T-helper 1 cell treated with Interleukin-12 subunit alpha and Interleukin-12 subunit beta and Interleukin-4 antibody, amounts not matched to agents 30 μg/mL and 1 μg/mL, for 36 hours (primary cell): Measurements from ENCODE around the gene SPATA21.
A peak's percentile ranks its signal among the peaks of the same experiment; 100 is the strongest.

ENCODE experiments used
- H3K27ac Mint-ChIP-seq: one replicate; pipeline ENCODE4 v1.8.0; 2021; ENCODE audit warnings: mild to moderate bottlenecking, mixed read lengths
- H3K27me3 Mint-ChIP-seq: one replicate; pipeline ENCODE4 v1.8.0; 2021; ENCODE audit warnings: low read depth, mixed read lengths
- H3K36me3 Mint-ChIP-seq: one replicate; pipeline ENCODE4 v1.8.0; 2021; ENCODE audit warnings: low read depth, mixed read lengths
- H3K4me1 Mint-ChIP-seq: one replicate; pipeline ENCODE4 v1.8.0; 2021; ENCODE audit warnings: low read depth, mixed read lengths
- H3K4me3 Mint-ChIP-seq: one replicate; pipeline ENCODE4 v1.8.0; 2021; ENCODE audit warnings: mild to moderate bottlenecking, moderate library complexity, mixed read lengths
- H3K9me3 Mint-ChIP-seq: one replicate; pipeline ENCODE4 v1.8.0; 2021; ENCODE audit warnings: mixed read lengths

Gene SPATA21

GRCh38 chr1:16392740-16393569, 44.3 kb downstream of the SPATA21 start:
- peaks cover 29% of the 10 kb centered on the region for H3K36me3 Mint-ChIP-seq
- peaks cover 40% of the 10 kb centered on the region for H3K4me1 Mint-ChIP-seq
- H3K27me3 Mint-ChIP-seq: no peaks in the 10 kb centered on the region
- H3K9me3 Mint-ChIP-seq: no peaks in the 10 kb centered on the region
- no peak overlapping the region for H3K4me3 Mint-ChIP-seq
- H3K27ac Mint-ChIP-seq: peak overlapping the region; percentile 15

- Mint-ChIP-seq H3K27me3 (no peaks in the 10 kb centered on the region), H3K4me1 (peaks cover 48% of the 10 kb centered on the region), H3K27ac (peak overlapping the region; percentile 90), H3K36me3 (peaks cover 25% of the 10 kb centered on the region), H3K9me3 (no peaks in the 10 kb centered on the region), H3K4me3 (no peak overlapping the region)
Measured at GRCh38 chr1:16391411-16391810, 45.8 kb downstream of the SPATA21 start.

GRCh38 chr1:16387201-16388188, 49.7 kb downstream of the SPATA21 start:
- Mint-ChIP-seq H3K9me3 (no peaks in the 10 kb centered on the region), H3K4me3 (peak overlapping the region; percentile 72), H3K27ac (peak overlapping the region; percentile 67), H3K4me1 (peaks cover 62% of the 10 kb centered on the region), H3K36me3 (peaks cover 16% of the 10 kb centered on the region), H3K27me3 (no peaks in the 10 kb centered on the region)

GRCh38 chr1:16386454-16387113, 50.6 kb downstream of the SPATA21 start:
- no peaks in the 10 kb centered on the region for H3K9me3 Mint-ChIP-seq
- peaks cover 56% of the 10 kb centered on the region for H3K4me1 Mint-ChIP-seq
- H3K36me3 Mint-ChIP-seq: peaks cover 16% of the 10 kb centered on the region
- H3K27me3 Mint-ChIP-seq: no peaks in the 10 kb centered on the region
- peak overlapping the region; percentile 57 for H3K4me3 Mint-ChIP-seq
- peak overlapping the region; percentile 63 for H3K27ac Mint-ChIP-seq

GRCh38 chr1:16385659-16386453, 51.4 kb downstream of the SPATA21 start:
- Mint-ChIP-seq H3K9me3 (no peaks in the 10 kb centered on the region), H3K4me3 (peak overlapping the region; percentile 8), H3K36me3 (peaks cover 16% of the 10 kb centered on the region), H3K27me3 (no peaks in the 10 kb centered on the region), H3K27ac (peak overlapping the region; percentile 29), H3K4me1 (peaks cover 48% of the 10 kb centered on the region)

- H3K4me3 Mint-ChIP-seq: no peak overlapping the region
- peaks cover 40% of the 10 kb centered on the region for H3K4me1 Mint-ChIP-seq
- peaks cover 14% of the 10 kb centered on the region for H3K36me3 Mint-ChIP-seq
- no peaks in the 10 kb centered on the region for H3K9me3 Mint-ChIP-seq
- peak overlapping the region; percentile 26 for H3K27ac Mint-ChIP-seq
- H3K27me3 Mint-ChIP-seq: no peaks in the 10 kb centered on the region
Measured at GRCh38 chr1:16383888-16384287, 53.3 kb downstream of the SPATA21 start.

- Mint-ChIP-seq H3K27ac (no peak overlapping the region), H3K27me3 (no peaks in the 10 kb centered on the region), H3K4me3 (no peak overlapping the region), H3K4me1 (peaks cover 31% of the 10 kb centered on the region), H3K9me3 (no peaks in the 10 kb centered on the region), H3K36me3 (peaks cover 19% of the 10 kb centered on the region)
Measured at GRCh38 chr1:16380868-16381267, 56.4 kb downstream of the SPATA21 start.

- no peaks in the 10 kb centered on the region for H3K9me3 Mint-ChIP-seq
- peaks cover 18% of the 10 kb centered on the region for H3K36me3 Mint-ChIP-seq
- no peak overlapping the region for H3K27ac Mint-ChIP-seq
Measured at GRCh38 chr1:16378443-16378842, 58.8 kb downstream of the SPATA21 start.

GRCh38 chr1:16376971-16377370, 60.3 kb downstream of the SPATA21 start:
- Mint-ChIP-seq H3K4me3 (no peak overlapping the region), H3K9me3 (no peaks in the 10 kb centered on the region), H3K36me3 (peaks cover 22% of the 10 kb centered on the region), H3K27me3 (no peaks in the 10 kb centered on the region), H3K4me1 (peaks cover 37% of the 10 kb centered on the region), H3K27ac (no peak overlapping the region)

More at GRCh38 chr1:16378443-16378842, 58.8 kb downstream of the SPATA21 start:
- no peaks in the 10 kb centered on the region for H3K27me3 Mint-ChIP-seq
- H3K4me3 Mint-ChIP-seq: no peak overlapping the region
- peaks cover 28% of the 10 kb centered on the region for H3K4me1 Mint-ChIP-seq

- peaks cover 42% of the 10 kb centered on the region for H3K4me1 Mint-ChIP-seq
- H3K4me3 Mint-ChIP-seq: no peak overlapping the region
- peak overlapping the region; percentile 57 for H3K27ac Mint-ChIP-seq
- H3K9me3 Mint-ChIP-seq: no peaks in the 10 kb centered on the region
- H3K36me3 Mint-ChIP-seq: peaks cover 23% of the 10 kb centered on the region
- no peaks in the 10 kb centered on the region for H3K27me3 Mint-ChIP-seq
Measured at GRCh38 chr1:16375521-16376340, 61.5 kb downstream of the SPATA21 start.

GRCh38 chr1:16374266-16374665, 63.0 kb downstream of the SPATA21 start:
- Mint-ChIP-seq H3K4me3 (no peak overlapping the region), H3K27ac (peak overlapping the region; percentile 71), H3K4me1 (peaks cover 45% of the 10 kb centered on the region), H3K9me3 (no peaks in the 10 kb centered on the region), H3K27me3 (no peaks in the 10 kb centered on the region), H3K36me3 (peaks cover 25% of the 10 kb centered on the region)

GRCh38 chr1:16372535-16373285, 64.5 kb downstream of the SPATA21 start:
- no peaks in the 10 kb centered on the region for H3K9me3 Mint-ChIP-seq
- H3K4me3 Mint-ChIP-seq: peak overlapping the region; percentile 1
- peaks cover 27% of the 10 kb centered on the region for H3K36me3 Mint-ChIP-seq
- peak overlapping the region; percentile 86 for H3K27ac Mint-ChIP-seq
- peaks cover 51% of the 10 kb centered on the region for H3K4me1 Mint-ChIP-seq
- no peaks in the 10 kb centered on the region for H3K27me3 Mint-ChIP-seq
